GM12878 (cell line): ENCODE measurements around the gene MAP2K4. TPM values are rescaled to one million over a fixed set of nuclear protein-coding genes. Genes with fewer than 3 reads are reported as not detected.

Experiments used
- CHD2 ChIP-seq: IDR thresholded peaks from 2 replicates; pipeline ENCODE4 v1.6.1; 2011; ENCODE audit warnings: low read depth, low read length, improper control_type of control experiment, borderline replicate concordance
- CTCF ChIP-seq, 3 experiments: IDR thresholded peaks in 2 of 3; conservative IDR thresholded peaks in 1 of 3; 2 replicates each; pipeline ENCODE4 v1.5.1; 2011; ENCODE audit warnings: low read depth in 3 of 3, low read length in 3 of 3, mild to moderate bottlenecking in 3 of 3, control low read depth in 2 of 3, moderate library complexity in 2 of 3, inconsistent platforms in 1 of 3, mixed read lengths in 1 of 3; ENCODE audit not compliant: control insufficient read depth in 2 of 3, insufficient read depth in 1 of 3; ENCODE audit errors: extremely low read depth in 1 of 3
- HDAC2 ChIP-seq: fragments of 200-600 bp; sonication (generic); IDR thresholded peaks from 2 replicates; pipeline ENCODE4 v1.6.1; 2017
- KAT2A ChIP-seq: conservative IDR thresholded peaks from 2 replicates; pipeline ENCODE4 v1.6.1; 2011; ENCODE audit warnings: low read depth, low read length; ENCODE audit not compliant: control insufficient read depth
- MTA2 ChIP-seq: fragments of 450-650 bp; IDR thresholded peaks from 2 replicates; pipeline ENCODE4 v1.6.1; 2016; ENCODE audit warnings: low read depth, mild to moderate bottlenecking, moderate library complexity
- NR2C2 ChIP-seq: IDR thresholded peaks from 2 replicates; pipeline ENCODE4 v1.6.1; 2011; ENCODE audit warnings: borderline replicate concordance, low read depth; ENCODE audit not compliant: control insufficient read depth, insufficient read length
- PAX5 ChIP-seq: IDR thresholded peaks from 2 replicates; pipeline ENCODE4 v1.6.1; 2011; ENCODE audit warnings: low read depth, low read length, borderline replicate concordance
- POLR2AphosphoS2 ChIP-seq: IDR thresholded peaks from 2 replicates; pipeline ENCODE4 v1.6.1; 2011; ENCODE audit warnings: low read depth, mild to moderate bottlenecking, low read length, improper control_type of control experiment, moderate library complexity
- RCOR1 ChIP-seq: conservative IDR thresholded peaks from 2 replicates; pipeline ENCODE4 v1.6.1; 2012; ENCODE audit warnings: low read depth, low read length, improper control_type of control experiment
- RELA ChIP-seq: fragments of 450-650 bp; IDR thresholded peaks from 2 replicates; pipeline ENCODE4 v1.8.0; 2014; ENCODE audit warnings: borderline replicate concordance; ENCODE audit not compliant: partially characterized antibody
- SIX5 ChIP-seq: IDR thresholded peaks from 2 replicates; pipeline ENCODE4 v1.6.1; 2011; ENCODE audit warnings: mild to moderate bottlenecking, low read depth, low read length, moderate library complexity; ENCODE audit not compliant: severe bottlenecking
- SP1 ChIP-seq: IDR thresholded peaks from one replicate; pipeline ENCODE4 v1.6.1; 2011; ENCODE audit warnings: low read depth, low read length
- SREBF2 ChIP-seq: IDR thresholded peaks from 2 replicates; pipeline ENCODE4 v1.6.1; 2012; ENCODE audit warnings: mild to moderate bottlenecking, low read length
- TAF1 ChIP-seq: IDR thresholded peaks from 2 replicates; pipeline ENCODE4 v1.6.1; 2011; ENCODE audit warnings: mild to moderate bottlenecking, low read depth, low read length, borderline replicate concordance
- ZNF274 ChIP-seq: IDR thresholded peaks from one replicate; pipeline ENCODE4 v1.8.0; 2011; ENCODE audit not compliant: insufficient read length, insufficient read depth
- polyA plus RNA-seq, 11 experiments: library from polyadenylated mRNA; depleted of rRNA in 4 of 11; unstranded in 6 of 11; stranded (reverse) in 5 of 11; fragments of >200 nt; fragmentation: Nextera tagmentation in 4 of 11; fragmentation: Illumina TruSeq in 1 of 11; extraction: Ambion mirVana in 4 of 11; extraction: Trizol in 1 of 11; gene quantifications; 1 replicate in 1 of 11; 2 replicates in 10 of 11; pipeline versions ENCODE4 v1.2.1 to v1.2.3, GENCODE V29; 2011 to 2016; ENCODE audit warnings: inconsistent platforms in 2 of 11, missing spikeins in 2 of 11, low read depth in 1 of 11
- total RNA-seq, 4 experiments: library from RNA; depleted of rRNA in 3 of 4; stranded (reverse); fragments of >200 nt in 3 of 4; fragmentation: Illumina TruSeq in 1 of 4; extraction: Trizol in 1 of 4; gene quantifications; 2 replicates each; pipeline versions ENCODE4 v1.2.1 to v1.2.3, GENCODE V29; 2013 to 2021
- TF ChIP-seq, protein P1 (sequence below): fragments of 450-650 bp; IDR thresholded peaks from 2 replicates; pipeline ENCODE4 v1.6.1; 2017; ENCODE audit warnings: borderline replicate concordance
- TF ChIP-seq, protein P2 (sequence below): fragments of 450-650 bp; IDR thresholded peaks from 2 replicates; pipeline ENCODE4 v1.6.1; 2017; ENCODE audit warnings: low read depth, mild to moderate bottlenecking, moderate library complexity
- TF ChIP-seq, protein P3 (sequence below): fragments of 450-650 bp; IDR thresholded peaks from 2 replicates; pipeline ENCODE4 v1.6.1; 2017; ENCODE audit warnings: mild to moderate bottlenecking, moderate library complexity
- TF ChIP-seq, protein P4 (sequence below): IDR thresholded peaks from 2 replicates; pipeline ENCODE4 v1.6.1; 2011; ENCODE audit warnings: borderline replicate concordance, low read depth, mild to moderate bottlenecking, moderate library complexity, low read length; ENCODE audit not compliant: insufficient read depth, poor library complexity, severe bottlenecking

MAP2K4 gene
- total and polyA plus RNA-seq, 10 of the 15 experiments (the other 5 are each of a cell fraction or from before 2014, with no cell fraction given), result 5.4 to 34.1 (median 25.5) TPM

- no peak for TF ChIP-seq CTCF (IDR thresholded peaks at IDR 0.05 in 2 of 3, conservative IDR thresholded peaks at IDR 0.05 in 1 of 3; ENCODE audit: control insufficient read depth in 2 of 3, extremely low read depth in 1 of 3, insufficient read depth in 1 of 3, low read depth in 3 of 3, low read length in 3 of 3)
- TF ChIP-seq SREBF2, result no peak
- TF ChIP-seq NR2C2, result no peak
- no peak for TF ChIP-seq KAT2A
- TF ChIP-seq, protein P1, sequence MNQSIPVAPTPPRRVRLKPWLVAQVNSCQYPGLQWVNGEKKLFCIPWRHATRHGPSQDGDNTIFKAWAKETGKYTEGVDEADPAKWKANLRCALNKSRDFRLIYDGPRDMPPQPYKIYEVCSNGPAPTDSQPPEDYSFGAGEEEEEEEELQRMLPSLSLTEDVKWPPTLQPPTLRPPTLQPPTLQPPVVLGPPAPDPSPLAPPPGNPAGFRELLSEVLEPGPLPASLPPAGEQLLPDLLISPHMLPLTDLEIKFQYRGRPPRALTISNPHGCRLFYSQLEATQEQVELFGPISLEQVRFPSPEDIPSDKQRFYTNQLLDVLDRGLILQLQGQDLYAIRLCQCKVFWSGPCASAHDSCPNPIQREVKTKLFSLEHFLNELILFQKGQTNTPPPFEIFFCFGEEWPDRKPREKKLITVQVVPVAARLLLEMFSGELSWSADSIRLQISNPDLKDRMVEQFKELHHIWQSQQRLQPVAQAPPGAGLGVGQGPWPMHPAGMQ, result no peak
- peak; percentile 92 for TF ChIP-seq POLR2AphosphoS2
- peak; percentile 76 for TF ChIP-seq SP1
- peak; percentile 57; the same call in 1 of the 2 replicates for TF ChIP-seq HDAC2
- TF ChIP-seq CHD2, result 0 out of 2 replicates have a peak, but pooled peaks have one; percentile 49
- TF ChIP-seq PAX5, result no peak
- no peak for TF ChIP-seq SIX5
- TF ChIP-seq, protein P2, sequence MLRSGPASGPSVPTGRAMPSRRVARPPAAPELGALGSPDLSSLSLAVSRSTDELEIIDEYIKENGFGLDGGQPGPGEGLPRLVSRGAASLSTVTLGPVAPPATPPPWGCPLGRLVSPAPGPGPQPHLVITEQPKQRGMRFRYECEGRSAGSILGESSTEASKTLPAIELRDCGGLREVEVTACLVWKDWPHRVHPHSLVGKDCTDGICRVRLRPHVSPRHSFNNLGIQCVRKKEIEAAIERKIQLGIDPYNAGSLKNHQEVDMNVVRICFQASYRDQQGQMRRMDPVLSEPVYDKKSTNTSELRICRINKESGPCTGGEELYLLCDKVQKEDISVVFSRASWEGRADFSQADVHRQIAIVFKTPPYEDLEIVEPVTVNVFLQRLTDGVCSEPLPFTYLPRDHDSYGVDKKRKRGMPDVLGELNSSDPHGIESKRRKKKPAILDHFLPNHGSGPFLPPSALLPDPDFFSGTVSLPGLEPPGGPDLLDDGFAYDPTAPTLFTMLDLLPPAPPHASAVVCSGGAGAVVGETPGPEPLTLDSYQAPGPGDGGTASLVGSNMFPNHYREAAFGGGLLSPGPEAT, result no peak
- no peak for TF ChIP-seq RELA
- TF ChIP-seq, protein P3, sequence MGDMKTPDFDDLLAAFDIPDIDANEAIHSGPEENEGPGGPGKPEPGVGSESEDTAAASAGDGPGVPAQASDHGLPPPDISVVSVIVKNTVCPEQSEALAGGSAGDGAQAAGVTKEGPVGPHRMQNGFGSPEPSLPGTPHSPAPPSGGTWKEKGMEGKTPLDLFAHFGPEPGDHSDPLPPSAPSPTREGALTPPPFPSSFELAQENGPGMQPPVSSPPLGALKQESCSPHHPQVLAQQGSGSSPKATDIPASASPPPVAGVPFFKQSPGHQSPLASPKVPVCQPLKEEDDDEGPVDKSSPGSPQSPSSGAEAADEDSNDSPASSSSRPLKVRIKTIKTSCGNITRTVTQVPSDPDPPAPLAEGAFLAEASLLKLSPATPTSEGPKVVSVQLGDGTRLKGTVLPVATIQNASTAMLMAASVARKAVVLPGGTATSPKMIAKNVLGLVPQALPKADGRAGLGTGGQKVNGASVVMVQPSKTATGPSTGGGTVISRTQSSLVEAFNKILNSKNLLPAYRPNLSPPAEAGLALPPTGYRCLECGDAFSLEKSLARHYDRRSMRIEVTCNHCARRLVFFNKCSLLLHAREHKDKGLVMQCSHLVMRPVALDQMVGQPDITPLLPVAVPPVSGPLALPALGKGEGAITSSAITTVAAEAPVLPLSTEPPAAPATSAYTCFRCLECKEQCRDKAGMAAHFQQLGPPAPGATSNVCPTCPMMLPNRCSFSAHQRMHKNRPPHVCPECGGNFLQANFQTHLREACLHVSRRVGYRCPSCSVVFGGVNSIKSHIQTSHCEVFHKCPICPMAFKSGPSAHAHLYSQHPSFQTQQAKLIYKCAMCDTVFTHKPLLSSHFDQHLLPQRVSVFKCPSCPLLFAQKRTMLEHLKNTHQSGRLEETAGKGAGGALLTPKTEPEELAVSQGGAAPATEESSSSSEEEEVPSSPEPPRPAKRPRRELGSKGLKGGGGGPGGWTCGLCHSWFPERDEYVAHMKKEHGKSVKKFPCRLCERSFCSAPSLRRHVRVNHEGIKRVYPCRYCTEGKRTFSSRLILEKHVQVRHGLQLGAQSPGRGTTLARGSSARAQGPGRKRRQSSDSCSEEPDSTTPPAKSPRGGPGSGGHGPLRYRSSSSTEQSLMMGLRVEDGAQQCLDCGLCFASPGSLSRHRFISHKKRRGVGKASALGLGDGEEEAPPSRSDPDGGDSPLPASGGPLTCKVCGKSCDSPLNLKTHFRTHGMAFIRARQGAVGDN, result peak; percentile 72
- TF ChIP-seq, protein P4, sequence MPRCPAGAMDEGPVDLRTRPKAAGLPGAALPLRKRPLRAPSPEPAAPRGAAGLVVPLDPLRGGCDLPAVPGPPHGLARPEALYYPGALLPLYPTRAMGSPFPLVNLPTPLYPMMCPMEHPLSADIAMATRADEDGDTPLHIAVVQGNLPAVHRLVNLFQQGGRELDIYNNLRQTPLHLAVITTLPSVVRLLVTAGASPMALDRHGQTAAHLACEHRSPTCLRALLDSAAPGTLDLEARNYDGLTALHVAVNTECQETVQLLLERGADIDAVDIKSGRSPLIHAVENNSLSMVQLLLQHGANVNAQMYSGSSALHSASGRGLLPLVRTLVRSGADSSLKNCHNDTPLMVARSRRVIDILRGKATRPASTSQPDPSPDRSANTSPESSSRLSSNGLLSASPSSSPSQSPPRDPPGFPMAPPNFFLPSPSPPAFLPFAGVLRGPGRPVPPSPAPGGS, result no peak
- no peak for TF ChIP-seq ZNF274
- no peak for TF ChIP-seq MTA2
- TF ChIP-seq TAF1, result peak; percentile 84
- TF ChIP-seq RCOR1, result no peak
These were observed 23.3 kb upstream of the MAP2K4 start, which contains the start of gene ZNF18 (continued) for GRCh38 chr17:11997147-11997971.
